CD4-positive, alpha-beta T cell treated with Interleukin-2 at 100 ng/mL for 4 hours (primary cell): Measurements from ENCODE around the gene THSD7A.

Source experiments
- DNase-seq: peaks from one replicate; pipeline ENCODE4 v3.0.0-alpha.2; 2020; ENCODE audit warnings: low spot score

The THSD7A gene

GRCh38 chr7:11410656-11411644 is 421.0 kb downstream of the THSD7A start:
- no peak for DNase-seq

- no peak for DNase-seq
These were observed 427.6 kb downstream of the THSD7A start for GRCh38 chr7:11404355-11404754.

GRCh38 chr7:11403781-11404180 is 428.2 kb downstream of the THSD7A start:
- no peak for DNase-seq

- DNase-seq, result no peak
These were observed 437.6 kb downstream of the THSD7A start for GRCh38 chr7:11394438-11394837.

GRCh38 chr7:11379641-11380040 is 452.4 kb downstream of the THSD7A start:
- no peak for DNase-seq

GRCh38 chr7:11376529-11376928 is 455.5 kb downstream of the THSD7A start:
- no peak for DNase-seq

- no peak for DNase-seq
These were observed 457.4 kb downstream of the THSD7A start for GRCh38 chr7:11374629-11375028.

GRCh38 chr7:11373546-11374142 is 458.4 kb downstream of the THSD7A start:
- DNase-seq, result no peak

- DNase-seq, result no peak
These were observed 462.3 kb downstream of the THSD7A start for GRCh38 chr7:11369696-11370095.

- no peak for DNase-seq
These were observed 465.9 kb downstream of the THSD7A start for GRCh38 chr7:11366118-11366517.

GRCh38 chr7:11358637-11359036 is 473.4 kb downstream of the THSD7A start:
- no peak for DNase-seq

- no peak for DNase-seq
These were observed 476.5 kb downstream of the THSD7A start for GRCh38 chr7:11355399-11356005.

- DNase-seq, result no peak
These were observed 485.7 kb downstream of the THSD7A start for GRCh38 chr7:11346302-11346701.

GRCh38 chr7:11345621-11346020 is 486.4 kb downstream of the THSD7A start:
- no peak for DNase-seq

- peak; percentile 53 for DNase-seq
These were observed 488.1 kb downstream of the THSD7A start for GRCh38 chr7:11343818-11344413.

- DNase-seq, result no peak
These were observed 488.9 kb downstream of the THSD7A start for GRCh38 chr7:11343136-11343535.

GRCh38 chr7:11341285-11341944 is 490.6 kb downstream of the THSD7A start:
- DNase-seq, result no peak

- no peak for DNase-seq
These were observed 495.6 kb downstream of the THSD7A start for GRCh38 chr7:11336432-11336831.

GRCh38 chr7:11335947-11336346 is 496.1 kb downstream of the THSD7A start:
- DNase-seq, result no peak

GRCh38 chr7:11332865-11333228 is 499.2 kb downstream of the THSD7A start:
- DNase-seq, result no peak

- no peak for DNase-seq
These were observed 499.7 kb downstream of the THSD7A start for GRCh38 chr7:11332186-11332864.
